GM12878 (cell line): ENCODE measurements around the gene TRIM17. TPM values are rescaled to one million over a fixed set of nuclear protein-coding genes. Genes with fewer than 3 reads are reported as not detected.

Experiments used
- ATAC-seq: fragments of 200-7000 bp; cut with Tn5 transposase; 3 replicates; pipeline ENCODE4 v1.9.1; 2020; ENCODE audit warnings: mild to moderate bottlenecking, moderate library complexity
- BruUV-seq: library from RNA; stranded (reverse); fragments of 400-500 nt; replicated peaks from 2 replicates; lab custom pipeline; 2021; lab: Mats Ljungman, UMichigan
- CTCF ChIA-PET: fragments of 300-600 bp; sonication (Branson Sonifier 250); formaldehyde crosslinking; extraction: SDS; loops from one replicate; lab custom pipeline; 2021; ENCODE audit warnings: inconsistent platforms; lab: Yijun Ruan, JAX
- POLR2A ChIA-PET: fragments of 350-600 bp; formaldehyde crosslinking; extraction: SDS; loops from one replicate; lab custom pipeline; 2021; ENCODE audit warnings: inconsistent platforms; lab: Charles Lee
- RAD21 ChIA-PET: fragments of 300-600 bp; sonication (Branson Sonifier 250); formaldehyde crosslinking; loops from one replicate; lab custom pipeline; 2023; ENCODE audit warnings: antibody characterized with exemption; ENCODE audit not compliant: unreplicated experiment; lab: Charles Lee
- SMC1A ChIA-PET: fragments of 300-600 bp; sonication (Branson Sonifier 250); formaldehyde crosslinking; loops from one replicate; lab custom pipeline; 2023; ENCODE audit not compliant: unreplicated experiment, uncharacterized antibody; lab: Charles Lee
- DNase-seq: peaks from one replicate; pipeline ENCODE4 v3.0.0-alpha.2; 2011; ENCODE audit warnings: low read depth, low spot score
- FAIRE-seq: peaks from 3 replicates; lab custom pipeline; 2011; peaks lifted over from hg19 to GRCh38; lab: Jason Lieb, UNC
- H2AFZ ChIP-seq: 2 replicates; pipeline ENCODE4 v1.6.0; 2011; ENCODE audit warnings: low read depth, low read length, control low read depth; ENCODE audit not compliant: control insufficient read depth
- H3K27ac ChIP-seq: 2 replicates; pipeline ENCODE4 v1.5.1; 2011; ENCODE audit warnings: control low read depth; ENCODE audit not compliant: control insufficient read depth, insufficient read depth
- H3K27me3 ChIP-seq, 2 experiments: replicated peaks in 1 of 2; 2 replicates each; pipeline versions ENCODE4 v1.6.0 to v1.6.1; 2011; ENCODE audit warnings: low read length in 1 of 2; ENCODE audit not compliant: control insufficient read depth in 2 of 2, insufficient read depth in 2 of 2
- H3K36me3 ChIP-seq, 2 experiments: 2 replicates each; pipeline ENCODE4 v1.5.1; 2011; ENCODE audit warnings: low read length in 1 of 2; ENCODE audit not compliant: control insufficient read depth in 2 of 2, insufficient read depth in 2 of 2
- H3K4me1 ChIP-seq: 2 replicates; pipeline ENCODE4 v1.6.1; 2011; ENCODE audit warnings: mild to moderate bottlenecking, low read length, moderate library complexity, mixed read lengths; ENCODE audit not compliant: control insufficient read depth, insufficient read depth
- H3K4me2 ChIP-seq: 2 replicates; pipeline ENCODE4 v1.6.0; 2011; ENCODE audit warnings: control low read depth; ENCODE audit not compliant: control insufficient read depth, insufficient read depth
- H3K4me3 ChIP-seq: fragments of 200-600 bp; sonication (generic); 2 replicates; pipeline ENCODE4 v1.5.1; 2016
- H3K79me2 ChIP-seq: 2 replicates; pipeline ENCODE4 v1.6.0; 2011; ENCODE audit warnings: low read length; ENCODE audit not compliant: control insufficient read depth, insufficient read depth
- H3K9ac ChIP-seq: 2 replicates; pipeline ENCODE4 v1.8.0; 2011; ENCODE audit warnings: low read length, control low read depth, mixed read lengths; ENCODE audit not compliant: control insufficient read depth, insufficient read depth
- H3K9me3 ChIP-seq: replicated peaks from 3 replicates; pipeline ENCODE4 v1.5.1; 2011; ENCODE audit warnings: mild to moderate bottlenecking, low read length; ENCODE audit not compliant: control insufficient read depth, insufficient read depth
- H4K20me1 ChIP-seq: 2 replicates; pipeline ENCODE4 v1.6.0; 2011; ENCODE audit not compliant: control insufficient read depth, insufficient read depth
- ATF7 ChIP-seq: fragments of 450-650 bp; IDR thresholded peaks from 2 replicates; pipeline ENCODE4 v1.6.1; 2016; ENCODE audit warnings: low read depth, mild to moderate bottlenecking
- CHD2 ChIP-seq: IDR thresholded peaks from 2 replicates; pipeline ENCODE4 v1.6.1; 2011; ENCODE audit warnings: low read depth, low read length, improper control_type of control experiment, borderline replicate concordance
- EZH2 ChIP-seq: IDR thresholded peaks from 2 replicates; pipeline ENCODE4 v1.6.1; 2012; ENCODE audit warnings: low read depth, mild to moderate bottlenecking, control low read depth, inconsistent platforms, low read length, borderline replicate concordance; ENCODE audit not compliant: control insufficient read depth
- HDAC6 ChIP-seq: fragments of 200-600 bp; sonication (generic); IDR thresholded peaks from one replicate; pipeline ENCODE4 v1.8.0; 2017; ENCODE audit warnings: antibody characterized with exemption; ENCODE audit not compliant: unreplicated experiment
- MTA2 ChIP-seq: fragments of 450-650 bp; IDR thresholded peaks from 2 replicates; pipeline ENCODE4 v1.6.1; 2016; ENCODE audit warnings: low read depth, mild to moderate bottlenecking, moderate library complexity
- PKNOX1 ChIP-seq: fragments of 450-650 bp; IDR thresholded peaks from 2 replicates; pipeline ENCODE4 v1.6.1; 2016; ENCODE audit warnings: mild to moderate bottlenecking
- TCF7 ChIP-seq: IDR thresholded peaks from 2 replicates; pipeline ENCODE4 v1.6.1; 2014; ENCODE audit warnings: antibody characterized with exemption, borderline replicate concordance
- WGBS: methylation state at CpG from one replicate; pipeline ENCODE4 v1.1.6; 2016; ENCODE audit warnings: low lambda C conversion rate; ENCODE audit not compliant: insufficient replicate concordance, insufficient coverage; ENCODE audit errors: missing lambda C conversion rate; 5-methylcytosine and 5-hydroxymethylcytosine counted together
- in situ Hi-C: fragments of 300-500 bp; cut with MboI; formaldehyde crosslinking; loops from 9 replicates; pipeline ENCODE4 v1.14.3; 2018; ENCODE audit warnings: mixed read lengths
- intact Hi-C: fragments of 100-400 bp; cut with micrococcal nuclease; formaldehyde crosslinking; loops from one replicate; pipeline ENCODE4 v1.14.2; 2022; ENCODE audit not compliant: unreplicated experiment
- polyA plus RNA-seq, 11 experiments: library from polyadenylated mRNA; depleted of rRNA in 4 of 11; unstranded in 6 of 11; stranded (reverse) in 5 of 11; fragments of >200 nt; fragmentation: Nextera tagmentation in 4 of 11; fragmentation: Illumina TruSeq in 1 of 11; extraction: Ambion mirVana in 4 of 11; extraction: Trizol in 1 of 11; gene quantifications; 1 replicate in 1 of 11; 2 replicates in 10 of 11; pipeline versions ENCODE4 v1.2.1 to v1.2.3, GENCODE V29; 2011 to 2016; ENCODE audit warnings: inconsistent platforms in 2 of 11, missing spikeins in 2 of 11, low read depth in 1 of 11
- total RNA-seq, 4 experiments: library from RNA; depleted of rRNA in 3 of 4; stranded (reverse); fragments of >200 nt in 3 of 4; fragmentation: Illumina TruSeq in 1 of 4; extraction: Trizol in 1 of 4; gene quantifications; 2 replicates each; pipeline versions ENCODE4 v1.2.1 to v1.2.3, GENCODE V29; 2013 to 2021
- TF ChIP-seq, protein P1 (sequence below): IDR thresholded peaks from 2 replicates; pipeline ENCODE4 v1.6.1; 2012; ENCODE audit warnings: low read length, inconsistent platforms

The TRIM17 gene
- total and polyA plus RNA-seq, 10 of the 15 experiments (the other 5 are each of a cell fraction or from before 2014, with no cell fraction given) = 0.16 to 0.32 TPM; not detected in 8

GRCh38 chr1:228411121-228411520, 5.5 kb downstream of the TRIM17 start:
- Histone ChIP-seq H3K4me3 (no peak overlapping the region), H3K27me3 (peaks cover 3 to 4% of the 10 kb centered on the region in 2 experiments; a peak in 3 of 4 replicates), H4K20me1 (no peaks in the 10 kb centered on the region), H3K4me1 (no peaks in the 10 kb centered on the region), H3K36me3 (no peaks in the 10 kb centered on the region), H3K79me2 (peaks cover 10% of the 10 kb centered on the region), H3K4me2 (no peak overlapping the region), H3K9ac (no peak overlapping the region), H3K9me3 (no peaks in the 10 kb centered on the region), H3K27ac (no peak overlapping the region), H2AFZ (no peak overlapping the region)
- ChIA-PET POLR2A (no interaction called here), SMC1A (no interaction called here), RAD21 (interaction anchor here (0.6 kb wide), 1 partner anchor 15 kb away, joined by 3 read pairs; no protein-coding TSS in a partner anchor), CTCF (no interaction called here)
- no peak for DNase-seq
- no peak for ATAC-seq
- in situ Hi-C loops = no loop called here
- no peak for TF ChIP-seq MTA2
- TF ChIP-seq PKNOX1 = no peak
- TF ChIP-seq ATF7 = no peak
- TF ChIP-seq, protein P1, sequence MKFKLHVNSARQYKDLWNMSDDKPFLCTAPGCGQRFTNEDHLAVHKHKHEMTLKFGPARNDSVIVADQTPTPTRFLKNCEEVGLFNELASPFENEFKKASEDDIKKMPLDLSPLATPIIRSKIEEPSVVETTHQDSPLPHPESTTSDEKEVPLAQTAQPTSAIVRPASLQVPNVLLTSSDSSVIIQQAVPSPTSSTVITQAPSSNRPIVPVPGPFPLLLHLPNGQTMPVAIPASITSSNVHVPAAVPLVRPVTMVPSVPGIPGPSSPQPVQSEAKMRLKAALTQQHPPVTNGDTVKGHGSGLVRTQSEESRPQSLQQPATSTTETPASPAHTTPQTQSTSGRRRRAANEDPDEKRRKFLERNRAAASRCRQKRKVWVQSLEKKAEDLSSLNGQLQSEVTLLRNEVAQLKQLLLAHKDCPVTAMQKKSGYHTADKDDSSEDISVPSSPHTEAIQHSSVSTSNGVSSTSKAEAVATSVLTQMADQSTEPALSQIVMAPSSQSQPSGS = no peak
- no peak for TF ChIP-seq EZH2
- TF ChIP-seq CHD2 = no peak
- TF ChIP-seq HDAC6 = no peak
- TF ChIP-seq TCF7 = no peak
- no TSS peak for BruUV-seq
- no peak for FAIRE-seq
- intact Hi-C loops = no loop called here
- 99% methylated on average over 5 of the region's 5 CpGs for WGBS
